Measurements from ENCODE around the gene CD37. TPM values are rescaled to one million over a fixed set of nuclear protein-coding genes. Genes with fewer than 3 reads are reported as not detected.
"Not testable (repeated sequence)": the region's sequence is repeated elsewhere in the genome, so short reads cannot be mapped to it uniquely, and the experiment has no call there.

CD37 gene, protein sequence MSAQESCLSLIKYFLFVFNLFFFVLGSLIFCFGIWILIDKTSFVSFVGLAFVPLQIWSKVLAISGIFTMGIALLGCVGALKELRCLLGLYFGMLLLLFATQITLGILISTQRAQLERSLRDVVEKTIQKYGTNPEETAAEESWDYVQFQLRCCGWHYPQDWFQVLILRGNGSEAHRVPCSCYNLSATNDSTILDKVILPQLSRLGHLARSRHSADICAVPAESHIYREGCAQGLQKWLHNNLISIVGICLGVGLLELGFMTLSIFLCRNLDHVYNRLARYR
- 1 to 10 TPM; 5.6 to 9.6 TPM for total RNA-seq
- long read RNA-seq, partial matches to known transcripts: 0 of 1 reads
- long read RNA-seq, other reads (novel, unspliced or antisense): 0 of 1 reads

DNA sequence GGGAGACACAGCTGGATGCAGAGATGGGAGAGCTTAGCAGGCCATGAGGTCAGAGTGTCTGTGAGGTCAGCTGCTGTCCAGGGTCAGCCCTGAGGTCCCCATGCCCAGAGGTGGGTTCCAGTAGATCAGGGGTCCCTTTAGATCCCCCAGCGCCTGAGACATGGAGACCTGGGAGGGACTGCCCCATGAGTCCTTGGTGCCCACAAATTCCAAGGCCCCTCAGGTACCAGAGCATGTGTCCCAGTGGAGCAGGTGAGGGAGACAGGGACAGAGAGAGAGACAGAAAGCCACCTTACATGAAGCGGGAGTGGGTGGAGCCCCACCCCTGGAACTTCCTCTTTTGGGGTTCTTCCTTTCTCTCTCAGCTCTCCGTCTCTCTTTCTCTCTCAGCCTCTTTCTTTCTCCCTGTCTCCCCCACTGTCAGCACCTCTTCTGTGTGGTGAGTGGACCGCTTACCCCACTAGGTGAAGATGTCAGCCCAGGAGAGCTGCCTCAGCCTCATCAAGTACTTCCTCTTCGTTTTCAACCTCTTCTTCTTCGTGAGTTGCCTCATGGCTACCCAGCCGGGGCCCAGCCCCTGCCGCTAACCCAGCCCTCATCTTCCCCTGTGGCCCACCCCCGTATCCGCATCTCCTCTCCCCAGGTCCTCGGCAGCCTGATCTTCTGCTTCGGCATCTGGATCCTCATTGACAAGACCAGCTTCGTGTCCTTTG, at the start of gene CD37:
CD37 (plus strand) TSS at position 336 of the 713 bp plus-strand sequence; CDS start at position 471, 135 bp downstream.
- DNase-seq: peak in 1 of 2 donors; percentile 54
- no peak for ATAC-seq
- intact Hi-C loops (cut with DNase I, micrococcal nuclease): no loop called here

DNA sequence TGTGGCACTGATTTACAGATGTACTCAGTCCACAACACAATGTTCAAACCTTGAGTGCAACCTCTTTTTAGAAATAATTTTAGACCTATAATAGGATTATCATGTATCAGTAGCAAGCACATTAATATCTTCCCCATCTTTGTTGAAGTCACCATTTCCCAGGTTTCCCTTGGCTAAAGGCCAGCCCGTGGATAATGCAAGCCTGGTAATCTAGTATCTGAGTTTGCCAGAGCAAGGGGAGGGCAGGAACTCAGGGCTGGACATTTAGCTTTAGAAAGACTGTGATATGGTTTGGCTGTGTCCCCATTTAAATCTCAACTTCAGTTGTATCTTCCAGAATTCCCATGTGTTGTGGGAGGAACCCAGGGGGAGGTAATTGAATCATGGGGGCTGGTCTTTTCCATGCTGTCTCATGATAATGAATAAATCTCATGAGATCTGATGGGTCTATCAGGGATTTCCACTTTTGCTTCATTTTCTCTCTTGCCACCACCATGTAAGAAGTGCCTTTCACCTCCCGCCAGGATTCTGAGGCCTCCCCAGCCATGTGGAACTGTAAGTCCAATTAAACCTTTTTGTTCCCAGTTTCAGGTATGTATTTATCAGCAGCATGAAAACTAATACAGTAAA, 48.0 kb upstream of the CD37 start:
- DNase-seq (no peak), ATAC-seq (no peak)
- intact Hi-C loops (cut with DNase I, micrococcal nuclease): no loop called here

- ATAC-seq; DNase-seq; intact Hi-C loops (cut with DNase I, micrococcal nuclease): not testable (repeated sequence)
Observed at GRCh38 chr19:49288205-49288604, 47.0 kb upstream of the CD37 start.

GRCh38 chr19:49289286-49289685, 45.9 kb upstream of the CD37 start:
- intact Hi-C loops (cut with DNase I, micrococcal nuclease); ATAC-seq; DNase-seq: not testable (repeated sequence)

GRCh38 chr19:49290517-49290916, 44.7 kb upstream of the CD37 start:
- DNase-seq (no peak), ATAC-seq (no peak)
- intact Hi-C loops (cut with DNase I, micrococcal nuclease): no loop called here

DNA sequence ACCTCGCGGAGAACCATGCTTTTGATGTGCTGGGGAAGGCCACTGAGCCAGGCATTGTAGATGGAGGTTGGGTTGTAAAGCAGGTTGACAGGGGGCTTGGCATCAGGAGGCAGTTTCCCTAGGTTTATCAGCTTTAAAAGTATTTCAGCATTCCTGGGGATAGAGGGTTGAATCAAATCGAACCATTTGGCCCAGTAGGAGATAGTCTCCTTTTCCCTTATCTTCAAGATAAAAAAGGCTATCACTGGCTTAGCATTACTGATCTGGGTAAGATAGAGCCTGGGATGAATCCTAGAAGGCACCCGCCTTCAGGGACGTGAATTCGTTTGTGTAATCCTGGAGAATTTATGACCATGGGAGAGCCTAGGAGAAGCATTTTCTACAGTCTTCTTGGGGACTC, 40.8 kb upstream of the CD37 start:
- no peak for ATAC-seq
- intact Hi-C loops (cut with DNase I, micrococcal nuclease): no loop called here
- no peak for DNase-seq

- DNase-seq: no peak
- intact Hi-C loops (cut with DNase I, micrococcal nuclease): no loop called here
- ATAC-seq: no peak
Observed at GRCh38 chr19:49295208-49295880, 39.9 kb upstream of the CD37 start.

GRCh38 chr19:49297403-49297802, 37.8 kb upstream of the CD37 start:
- DNase-seq (no peak), ATAC-seq (no peak)
- intact Hi-C loops (cut with DNase I, micrococcal nuclease): no loop called here

GRCh38 chr19:49298653-49299052, 36.6 kb upstream of the CD37 start:
- DNase-seq; ATAC-seq; intact Hi-C loops (cut with DNase I, micrococcal nuclease): not testable (repeated sequence)

- peak; percentile 47 to 89 for DNase-seq
- intact Hi-C loops (cut with DNase I, micrococcal nuclease): no loop called here
- peak; percentile 89 for ATAC-seq
Observed at GRCh38 chr19:49301165-49301865, 33.9 kb upstream of the CD37 start.

DNA sequence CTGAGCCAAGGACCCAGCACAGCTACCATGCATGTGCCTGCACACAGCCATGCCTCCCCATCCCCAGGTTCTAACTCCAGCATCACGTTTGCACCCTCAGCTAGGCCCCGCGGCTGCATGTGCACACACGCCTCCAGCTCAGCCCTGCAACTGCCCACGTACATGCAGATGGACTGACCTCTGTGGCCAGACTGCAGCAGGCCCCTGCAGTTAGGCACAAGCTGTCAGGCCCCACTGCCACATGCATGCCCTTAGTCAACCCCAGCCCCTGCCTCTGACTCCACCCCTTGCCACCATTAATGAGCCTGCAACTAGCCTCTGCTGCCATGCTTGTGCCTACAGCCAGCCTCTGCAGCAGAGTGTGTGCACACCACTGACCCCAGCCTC, 33.3 kb upstream of the CD37 start:
- ATAC-seq (no peak), DNase-seq (no peak)
- intact Hi-C loops (cut with DNase I, micrococcal nuclease): no loop called here

- intact Hi-C loops (cut with DNase I, micrococcal nuclease); DNase-seq: not testable (repeated sequence)
- peak; percentile 41 for ATAC-seq
Observed at GRCh38 chr19:49306734-49307133, 28.5 kb upstream of the CD37 start.

GRCh38 chr19:49309087-49309486, 26.1 kb upstream of the CD37 start:
- intact Hi-C loops (cut with DNase I, micrococcal nuclease): no loop called here
- no peak for ATAC-seq
- DNase-seq: no peak

DNA sequence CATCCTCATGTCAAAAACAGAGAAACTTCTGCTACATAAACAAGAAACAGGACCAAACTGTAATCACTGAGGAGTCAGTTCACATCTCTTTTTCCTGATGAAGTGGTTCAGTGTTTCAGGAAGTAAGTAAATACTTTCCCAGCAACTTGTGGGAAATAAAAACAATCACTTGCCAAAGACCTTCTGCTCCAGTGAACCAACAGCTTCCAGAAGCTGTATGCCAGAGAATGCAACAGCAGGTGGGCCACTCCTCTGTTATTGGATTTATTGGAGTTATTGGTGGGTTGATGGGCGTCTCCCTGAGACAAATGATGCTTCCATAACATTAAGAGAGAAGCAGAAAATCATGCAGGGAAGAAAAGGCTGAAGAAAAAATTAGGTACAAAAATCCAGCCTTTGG, 20.1 kb upstream of the CD37 start:
- intact Hi-C loops (cut with DNase I, micrococcal nuclease): no loop called here
- no peak for ATAC-seq
- no peak for DNase-seq

- intact Hi-C loops (cut with DNase I, micrococcal nuclease): no loop called here
- no peak for ATAC-seq
Observed at GRCh38 chr19:49316284-49316683, 18.9 kb upstream of the CD37 start.

GRCh38 chr19:49318296-49318695, 16.9 kb upstream of the CD37 start:
- intact Hi-C loops (cut with DNase I, micrococcal nuclease): no loop called here
- no peak for DNase-seq
- no peak for ATAC-seq

More at GRCh38 chr19:49316284-49316683, 18.9 kb upstream of the CD37 start:
- DNase-seq: no peak

DNA sequence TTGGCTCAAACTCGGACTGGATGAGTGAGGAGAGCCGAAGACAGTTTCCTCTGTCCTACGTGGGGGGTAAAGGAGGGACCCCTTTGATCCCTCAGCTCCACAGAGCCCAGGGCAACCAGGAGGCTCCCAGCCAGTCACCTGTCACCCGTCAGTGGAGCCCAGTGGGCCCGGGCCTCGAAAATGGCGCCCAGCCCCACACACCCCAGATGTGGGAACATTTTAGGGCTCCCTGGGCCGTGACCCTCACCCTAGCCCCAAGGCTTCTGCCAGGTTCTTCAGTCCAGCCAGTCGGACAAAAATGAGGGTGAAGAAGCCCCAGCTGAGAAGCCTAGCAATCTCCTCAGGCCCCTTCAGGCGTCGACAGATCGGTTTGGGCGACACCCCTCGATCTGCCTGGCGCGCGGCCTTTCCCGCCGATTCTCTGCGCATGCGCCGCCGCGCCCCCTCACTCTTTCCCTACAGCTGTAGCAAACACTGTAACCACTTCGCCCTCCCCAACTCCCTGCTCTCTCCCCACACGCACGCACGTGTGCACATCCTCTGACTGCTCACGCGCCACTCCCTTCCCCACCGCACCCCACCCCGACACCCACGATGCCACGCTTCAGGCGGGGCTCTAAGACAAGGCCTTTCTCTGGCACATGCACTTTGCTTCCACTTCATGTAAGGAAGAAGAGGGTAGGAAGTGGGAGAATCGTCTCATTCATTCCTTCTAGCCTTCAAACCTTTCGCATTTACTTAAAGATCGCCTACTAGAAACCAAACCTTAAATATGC, 10.2 kb upstream of the CD37 start, which contains the start of gene SLC6A16:
SLC6A16 (minus strand) TSS at position 391 of the 776 bp plus-strand sequence. CDS start 13,844 bp downstream, outside the sequence.
- ATAC-seq (no peak), DNase-seq (no peak)
- intact Hi-C loops (cut with DNase I, micrococcal nuclease): no loop called here

DNA sequence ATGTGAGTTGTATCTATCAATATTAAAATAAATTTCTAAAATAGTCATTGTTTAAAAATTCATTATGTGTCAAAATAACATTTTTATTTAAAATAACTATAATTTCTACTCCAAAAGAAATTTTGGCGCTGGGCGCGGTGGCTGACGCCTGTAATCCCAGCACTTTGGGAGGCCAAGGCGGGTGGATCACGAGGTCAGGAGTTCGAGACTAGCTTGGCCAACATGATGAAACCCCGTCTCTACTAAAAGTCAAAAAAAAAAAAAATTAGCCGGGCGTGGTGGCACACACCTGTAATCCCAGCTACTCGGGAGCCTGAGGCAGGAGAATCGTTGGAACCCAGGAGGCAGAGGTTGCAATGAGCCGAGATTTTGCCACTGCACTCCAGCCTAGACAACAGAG, 9.4 kb upstream of the CD37 start:
- intact Hi-C loops (cut with DNase I, micrococcal nuclease); DNase-seq: not testable (repeated sequence)

More for the DNA sequence above, 9.4 kb upstream of the CD37 start:
- not testable (repeated sequence) for ATAC-seq

Data from left colon (tissue), 2 donors.